ENCODE measurements around the gene KDM3B. TPM values are rescaled to one million over a fixed set of nuclear protein-coding genes. Genes with fewer than 3 reads are reported as not detected.

The KDM3B gene
- total RNA-seq, 8 experiments from 2014 or later, result 26.3 to 78.4 (median 56.4) TPM

GRCh38 chr5:138438724-138439476 lies 86.4 kb downstream of the KDM3B start, which contains the start of gene REEP2:
TSS of gene REEP2 (plus strand) at chr5:138439057. CDS start at chr5:138439209, 152 bp downstream.
- Histone ChIP-seq H3K4me3 (peak within 1 kb of the TSS; percentile 57 to 79 (median 63)), H3K4me1 (replicated peaks in 1 of 2) (peaks cover 7 to 10% of the 10 kb centered on the region in 2 donors), H3K27ac (peak within 1 kb of the TSS; percentile 73 to 75)
- WGBS, 10 experiments, result 0 to 6% (median 0%) methylated on average over 1 to 15 of the region's 65 CpGs; no CpG with 5 or more reads in 6 of the 10 experiments
- in situ Hi-C loops (cut with MboI; ENCODE audit: low pct_unique_long_range_greater_than_20kb in 2 of 9, low sequenced_read_pairs in 9 of 9, unreplicated experiment in 9 of 9), result no loop called here
- peak; percentile 81 to 90 (median 84) for ATAC-seq (replicated peaks in 6 of 8)

- in situ Hi-C loops (cut with MboI; ENCODE audit: low pct_unique_long_range_greater_than_20kb in 2 of 9, low sequenced_read_pairs in 9 of 9, unreplicated experiment in 9 of 9), result no loop called here
- H3K4me1 ChIP-seq (replicated peaks in 1 of 2), result peaks cover 7 to 10% of the 10 kb centered on the region in 2 donors
- ATAC-seq (replicated peaks in 6 of 8), result peak in 5 of 8 experiments; percentile 59 to 69 (median 68)
- H3K27ac ChIP-seq, result peak overlapping the region; percentile 73 to 75
- whole genome bisulfite sequencing, 10 experiments, result 0 to 46% (median 10%) methylated on average over 2 to 6 of the region's 20 CpGs; no CpG with 5 or more reads in 5 of the 10 experiments
- peak overlapping the region; percentile 57 to 79 (median 63) for H3K4me3 ChIP-seq
These were observed 87.1 kb downstream of the KDM3B start for GRCh38 chr5:138439477-138440158.

GRCh38 chr5:138440159-138441073 lies 87.9 kb downstream of the KDM3B start:
- ATAC-seq (replicated peaks in 6 of 8), result peak in 1 of 8 experiments; percentile 8
- H3K27ac ChIP-seq, result peak overlapping the region; percentile 73 to 75
- 20 to 90% (median 57%) methylated on average over 1 to 10 of the region's 17 CpGs; no CpG with 5 or more reads in 3 of the 10 experiments for WGBS, 10 experiments
- peaks cover 7 to 10% of the 10 kb centered on the region in 2 donors for H3K4me1 ChIP-seq (replicated peaks in 1 of 2)
- H3K4me3 ChIP-seq, result peak overlapping the region; percentile 57 to 79 (median 63)
- in situ Hi-C loops (cut with MboI; ENCODE audit: low pct_unique_long_range_greater_than_20kb in 2 of 9, low sequenced_read_pairs in 9 of 9, unreplicated experiment in 9 of 9), result no loop called here

- in situ Hi-C loops (cut with MboI; ENCODE audit: low pct_unique_long_range_greater_than_20kb in 2 of 9, low sequenced_read_pairs in 9 of 9, unreplicated experiment in 9 of 9), result no loop called here
These were observed 88.7 kb downstream of the KDM3B start for GRCh38 chr5:138441221-138441620.

GRCh38 chr5:138444078-138444773 lies 91.7 kb downstream of the KDM3B start:
- WGBS, 10 experiments, result 86 to 100% (median 98%) methylated on average over 1 to 7 of the region's 13 CpGs; no CpG with 5 or more reads in 4 of the 10 experiments
- peaks cover 19 to 25% of the 10 kb centered on the region in 2 donors for H3K4me1 ChIP-seq (replicated peaks in 1 of 2)
- no peak for ATAC-seq (replicated peaks in 6 of 8)
- no peak overlapping the region for H3K4me3 ChIP-seq
- no peak overlapping the region for H3K27ac ChIP-seq
- in situ Hi-C loops (cut with MboI; ENCODE audit: low pct_unique_long_range_greater_than_20kb in 2 of 9, low sequenced_read_pairs in 9 of 9, unreplicated experiment in 9 of 9), result no loop called here

More at GRCh38 chr5:138441221-138441620, 88.7 kb downstream of the KDM3B start:
- Histone ChIP-seq H3K4me3 (no peak overlapping the region), H3K4me1 (replicated peaks in 1 of 2) (peaks cover 7 to 10% of the 10 kb centered on the region in 2 donors), H3K27ac (no peak overlapping the region)
- no peak for ATAC-seq (replicated peaks in 6 of 8)
- WGBS, 10 experiments, result 67 to 100% (median 73%) methylated on average over 1 to 5 of the region's 9 CpGs; no CpG with 5 or more reads in 6 of the 10 experiments

- ATAC-seq (replicated peaks in 6 of 8), result no peak
- Histone ChIP-seq H3K27ac (no peak overlapping the region), H3K4me1 (replicated peaks in 1 of 2) (peaks cover 25 to 31% of the 10 kb centered on the region in 2 donors), H3K4me3 (no peak overlapping the region)
- in situ Hi-C loops (cut with MboI; ENCODE audit: low pct_unique_long_range_greater_than_20kb in 2 of 9, low sequenced_read_pairs in 9 of 9, unreplicated experiment in 9 of 9), result no loop called here
- 48 to 100% (median 80%) methylated on average over 1 to 5 of the region's 22 CpGs; no CpG with 5 or more reads in 4 of the 10 experiments for WGBS, 10 experiments
These were observed 92.5 kb downstream of the KDM3B start for GRCh38 chr5:138444774-138445546.

GRCh38 chr5:138445547-138446271 lies 93.2 kb downstream of the KDM3B start:
- peak in 3 of 8 experiments; percentile 4 to 28 (median 28) for ATAC-seq (replicated peaks in 6 of 8)
- WGBS, 10 experiments, result 50 to 93% (median 90%) methylated on average over 2 of the region's 18 CpGs; no CpG with 5 or more reads in 6 of the 10 experiments
- in situ Hi-C loops (cut with MboI; ENCODE audit: low pct_unique_long_range_greater_than_20kb in 2 of 9, low sequenced_read_pairs in 9 of 9, unreplicated experiment in 9 of 9), result no loop called here
- no peak overlapping the region for H3K27ac ChIP-seq
- H3K4me1 ChIP-seq (replicated peaks in 1 of 2), result peaks cover 22 to 27% of the 10 kb centered on the region in 2 donors
- H3K4me3 ChIP-seq, result no peak overlapping the region

- no peak overlapping the region for H3K4me3 ChIP-seq
- in situ Hi-C loops (cut with MboI; ENCODE audit: low pct_unique_long_range_greater_than_20kb in 2 of 9, low sequenced_read_pairs in 9 of 9, unreplicated experiment in 9 of 9), result no loop called here
- ATAC-seq (replicated peaks in 6 of 8), result no peak
- WGBS, 10 experiments, result 24 to 100% (median 71%) methylated on average over 1 to 5 of the region's 6 CpGs; no CpG with 5 or more reads in 4 of the 10 experiments
- H3K27ac ChIP-seq, result no peak overlapping the region
- H3K4me1 ChIP-seq (replicated peaks in 1 of 2), result peaks cover 21 to 25% of the 10 kb centered on the region in 2 donors
These were observed 95.6 kb downstream of the KDM3B start for GRCh38 chr5:138448070-138448469.

- H3K4me1 ChIP-seq (replicated peaks in 1 of 2), result peaks cover 21 to 25% of the 10 kb centered on the region in 2 donors
- in situ Hi-C loops (cut with MboI; ENCODE audit: low pct_unique_long_range_greater_than_20kb in 2 of 9, low sequenced_read_pairs in 9 of 9, unreplicated experiment in 9 of 9), result no loop called here
- WGBS, 10 experiments, result 46 to 100% (median 66%) methylated on average over 1 to 5 of the region's 9 CpGs; no CpG with 5 or more reads in 2 of the 10 experiments
- peak in 6 of 8 experiments; percentile 35 to 85 (median 81) for ATAC-seq (replicated peaks in 6 of 8)
- H3K4me3 ChIP-seq, result no peak overlapping the region
- peak overlapping the region; percentile 25 to 59 for H3K27ac ChIP-seq
These were observed 96.3 kb downstream of the KDM3B start for GRCh38 chr5:138448481-138449398.

Data from motor neuron (in vitro differentiated cells).